Panc1 (cell line): ENCODE measurements around the gene FAM162A. TPM values are rescaled to one million over a fixed set of nuclear protein-coding genes. Genes with fewer than 3 reads are reported as not detected.

Experiments used
- ATAC-seq: fragments of 200-7000 bp; cut with Tn5 transposase; 2 replicates; pipeline ENCODE4 v1.9.1; 2020; ENCODE audit warnings: mild to moderate bottlenecking, moderate library complexity
- BruUV-seq: library from RNA; stranded (reverse); fragments of 400-500 nt; replicated peaks from 2 replicates; lab custom pipeline; 2021; lab: Mats Ljungman, UMichigan
- CTCF ChIA-PET: fragments of 300-600 bp; sonication (Branson Sonifier 250); formaldehyde crosslinking; loops from one replicate; lab custom pipeline; 2022; ENCODE audit warnings: antibody characterized with exemption; lab: Charles Lee
- POLR2A ChIA-PET: fragments of 300-600 bp; sonication (Branson Sonifier 250); formaldehyde crosslinking; loops from one replicate; lab custom pipeline; 2022; ENCODE audit warnings: antibody characterized with exemption; lab: Charles Lee
- DNase-seq: peaks from one replicate; pipeline ENCODE4 v3.0.0-alpha.2; 2010; ENCODE audit warnings: low read depth, low spot score
- H3K27ac ChIP-seq: 2 replicates; pipeline ENCODE4 v1.5.1; 2011; ENCODE audit warnings: mild to moderate bottlenecking, low read length, inconsistent platforms
- H3K27me3 ChIP-seq: fragments of 200-500 bp; sonication (Bioruptor generic); 2 replicates; pipeline ENCODE4 v1.6.0; 2014; ENCODE audit warnings: low read length, inconsistent platforms; ENCODE audit not compliant: control insufficient read depth, insufficient read depth
- H3K36me3 ChIP-seq: fragments of 200-500 bp; sonication (Bioruptor generic); 2 replicates; pipeline ENCODE4 v1.5.1; 2014; ENCODE audit warnings: inconsistent platforms, mild to moderate bottlenecking, low read length, moderate library complexity; ENCODE audit not compliant: control insufficient read depth, insufficient read depth
- H3K4me1 ChIP-seq: 2 replicates; pipeline ENCODE4 v1.5.1; 2011; ENCODE audit warnings: inconsistent platforms, mild to moderate bottlenecking, low read length, moderate library complexity; ENCODE audit not compliant: control insufficient read depth, insufficient read depth
- H3K4me3 ChIP-seq, 2 experiments: 2 replicates each; pipeline ENCODE4 v1.5.1; 2011 to 2012; ENCODE audit warnings: low read depth in 2 of 2, low read length in 2 of 2, mild to moderate bottlenecking in 2 of 2, inconsistent platforms in 1 of 2, moderate library complexity in 1 of 2
- H3K9me3 ChIP-seq: fragments of 200-500 bp; sonication (Bioruptor generic); 2 replicates; pipeline ENCODE4 v1.5.1; 2014; ENCODE audit warnings: low read depth, mild to moderate bottlenecking, inconsistent platforms, low read length, moderate library complexity; ENCODE audit not compliant: control insufficient read depth, insufficient read depth
- POLR2AphosphoS5 ChIP-seq: IDR thresholded peaks from 2 replicates; pipeline ENCODE4 v1.6.1; 2012; ENCODE audit warnings: mild to moderate bottlenecking, low read depth, low read length, moderate library complexity
- SIN3A ChIP-seq: IDR thresholded peaks from 2 replicates; pipeline ENCODE4 v1.6.1; 2012; ENCODE audit warnings: low read depth, mild to moderate bottlenecking, low read length, moderate library complexity, borderline replicate concordance; ENCODE audit not compliant: insufficient read depth
- TCF7L2 ChIP-seq: IDR thresholded peaks from 2 replicates; pipeline ENCODE4 v1.6.1; 2011; ENCODE audit warnings: mild to moderate bottlenecking, low read depth, low read length, inconsistent platforms
- in situ Hi-C: cut with HindIII; loops from 2 replicates; pipeline ENCODE4 v1.10.0; 2016; ENCODE audit warnings: low sequenced_read_pairs, low pct_unique_long_range_greater_than_20kb
- intact Hi-C: fragments of 100-400 bp; cut with micrococcal nuclease; formaldehyde crosslinking; loops from one replicate; pipeline ENCODE4 v1.10.0; 2022; ENCODE audit not compliant: unreplicated experiment
- total RNA-seq: library from RNA; stranded (reverse); gene quantifications from one replicate; pipeline ENCODE4 v1.2.1, GENCODE V29; 2021; ENCODE audit not compliant: unreplicated experiment
- TF ChIP-seq, protein P1 (sequence below), 2 experiments: IDR thresholded peaks; 2 replicates each; pipeline ENCODE4 v1.6.1; 2011 to 2012; ENCODE audit warnings: low read depth in 2 of 2, control low read depth in 1 of 2, low read length in 1 of 2, mild to moderate bottlenecking in 1 of 2, moderate library complexity in 1 of 2; ENCODE audit not compliant: insufficient read depth in 1 of 2
- TF ChIP-seq, protein P2 (sequence below): fragments of 450-650 bp; IDR thresholded peaks from 2 replicates; pipeline ENCODE4 v1.5.1; 2017; ENCODE audit warnings: mild to moderate bottlenecking

The FAM162A gene
- total RNA-seq, 1 experiment from 2014 or later: 59.6 TPM

DNA sequence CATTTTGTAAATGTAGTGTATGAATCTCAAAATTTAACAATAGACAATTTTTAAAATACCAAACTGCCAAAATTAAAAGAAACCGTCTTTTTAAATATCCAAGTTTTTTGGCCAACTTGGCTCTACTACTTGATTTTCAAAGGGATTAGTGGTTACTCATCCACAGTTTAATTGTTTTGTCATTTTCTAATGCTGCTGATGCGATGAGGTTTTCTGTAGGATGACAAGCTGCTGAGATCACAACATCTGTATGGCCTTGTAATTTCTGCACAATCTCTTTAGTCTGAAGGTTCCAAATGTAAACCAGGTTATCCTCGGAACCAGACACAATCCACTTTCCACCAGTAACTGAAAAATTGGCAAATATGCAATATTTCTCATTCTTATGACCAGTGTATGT is 30.4 kb downstream of the FAM162A start:
- in situ Hi-C loops (no loop called here), intact Hi-C loops (no loop called here)
- no peaks in the 10 kb centered on the region for H3K27me3 ChIP-seq
- TF ChIP-seq SIN3A: no peak
- TF ChIP-seq TCF7L2: no peak
- TF ChIP-seq, protein P1, sequence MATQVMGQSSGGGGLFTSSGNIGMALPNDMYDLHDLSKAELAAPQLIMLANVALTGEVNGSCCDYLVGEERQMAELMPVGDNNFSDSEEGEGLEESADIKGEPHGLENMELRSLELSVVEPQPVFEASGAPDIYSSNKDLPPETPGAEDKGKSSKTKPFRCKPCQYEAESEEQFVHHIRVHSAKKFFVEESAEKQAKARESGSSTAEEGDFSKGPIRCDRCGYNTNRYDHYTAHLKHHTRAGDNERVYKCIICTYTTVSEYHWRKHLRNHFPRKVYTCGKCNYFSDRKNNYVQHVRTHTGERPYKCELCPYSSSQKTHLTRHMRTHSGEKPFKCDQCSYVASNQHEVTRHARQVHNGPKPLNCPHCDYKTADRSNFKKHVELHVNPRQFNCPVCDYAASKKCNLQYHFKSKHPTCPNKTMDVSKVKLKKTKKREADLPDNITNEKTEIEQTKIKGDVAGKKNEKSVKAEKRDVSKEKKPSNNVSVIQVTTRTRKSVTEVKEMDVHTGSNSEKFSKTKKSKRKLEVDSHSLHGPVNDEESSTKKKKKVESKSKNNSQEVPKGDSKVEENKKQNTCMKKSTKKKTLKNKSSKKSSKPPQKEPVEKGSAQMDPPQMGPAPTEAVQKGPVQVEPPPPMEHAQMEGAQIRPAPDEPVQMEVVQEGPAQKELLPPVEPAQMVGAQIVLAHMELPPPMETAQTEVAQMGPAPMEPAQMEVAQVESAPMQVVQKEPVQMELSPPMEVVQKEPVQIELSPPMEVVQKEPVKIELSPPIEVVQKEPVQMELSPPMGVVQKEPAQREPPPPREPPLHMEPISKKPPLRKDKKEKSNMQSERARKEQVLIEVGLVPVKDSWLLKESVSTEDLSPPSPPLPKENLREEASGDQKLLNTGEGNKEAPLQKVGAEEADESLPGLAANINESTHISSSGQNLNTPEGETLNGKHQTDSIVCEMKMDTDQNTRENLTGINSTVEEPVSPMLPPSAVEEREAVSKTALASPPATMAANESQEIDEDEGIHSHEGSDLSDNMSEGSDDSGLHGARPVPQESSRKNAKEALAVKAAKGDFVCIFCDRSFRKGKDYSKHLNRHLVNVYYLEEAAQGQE (IDR thresholded peaks at IDR 0.05; ENCODE audit: insufficient read depth in 1 of 2, low read depth in 2 of 2, low read length in 1 of 2): no peak
- no peak for TF ChIP-seq POLR2AphosphoS5
- TF ChIP-seq, protein P2, sequence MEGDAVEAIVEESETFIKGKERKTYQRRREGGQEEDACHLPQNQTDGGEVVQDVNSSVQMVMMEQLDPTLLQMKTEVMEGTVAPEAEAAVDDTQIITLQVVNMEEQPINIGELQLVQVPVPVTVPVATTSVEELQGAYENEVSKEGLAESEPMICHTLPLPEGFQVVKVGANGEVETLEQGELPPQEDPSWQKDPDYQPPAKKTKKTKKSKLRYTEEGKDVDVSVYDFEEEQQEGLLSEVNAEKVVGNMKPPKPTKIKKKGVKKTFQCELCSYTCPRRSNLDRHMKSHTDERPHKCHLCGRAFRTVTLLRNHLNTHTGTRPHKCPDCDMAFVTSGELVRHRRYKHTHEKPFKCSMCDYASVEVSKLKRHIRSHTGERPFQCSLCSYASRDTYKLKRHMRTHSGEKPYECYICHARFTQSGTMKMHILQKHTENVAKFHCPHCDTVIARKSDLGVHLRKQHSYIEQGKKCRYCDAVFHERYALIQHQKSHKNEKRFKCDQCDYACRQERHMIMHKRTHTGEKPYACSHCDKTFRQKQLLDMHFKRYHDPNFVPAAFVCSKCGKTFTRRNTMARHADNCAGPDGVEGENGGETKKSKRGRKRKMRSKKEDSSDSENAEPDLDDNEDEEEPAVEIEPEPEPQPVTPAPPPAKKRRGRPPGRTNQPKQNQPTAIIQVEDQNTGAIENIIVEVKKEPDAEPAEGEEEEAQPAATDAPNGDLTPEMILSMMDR: no peak
- no peak overlapping the region for H3K4me3 ChIP-seq
- no peaks in the 10 kb centered on the region for H3K9me3 ChIP-seq
- CTCF ChIA-PET: no interaction called here
- ATAC-seq (no peak), DNase-seq (no peak)
- H3K36me3 ChIP-seq: peaks cover 2% of the 10 kb centered on the region
- BruUV-seq: no TSS peak
- POLR2A ChIA-PET: no interaction called here
- H3K4me1 ChIP-seq: peaks cover 17% of the 10 kb centered on the region
- H3K27ac ChIP-seq: no peak overlapping the region

DNA sequence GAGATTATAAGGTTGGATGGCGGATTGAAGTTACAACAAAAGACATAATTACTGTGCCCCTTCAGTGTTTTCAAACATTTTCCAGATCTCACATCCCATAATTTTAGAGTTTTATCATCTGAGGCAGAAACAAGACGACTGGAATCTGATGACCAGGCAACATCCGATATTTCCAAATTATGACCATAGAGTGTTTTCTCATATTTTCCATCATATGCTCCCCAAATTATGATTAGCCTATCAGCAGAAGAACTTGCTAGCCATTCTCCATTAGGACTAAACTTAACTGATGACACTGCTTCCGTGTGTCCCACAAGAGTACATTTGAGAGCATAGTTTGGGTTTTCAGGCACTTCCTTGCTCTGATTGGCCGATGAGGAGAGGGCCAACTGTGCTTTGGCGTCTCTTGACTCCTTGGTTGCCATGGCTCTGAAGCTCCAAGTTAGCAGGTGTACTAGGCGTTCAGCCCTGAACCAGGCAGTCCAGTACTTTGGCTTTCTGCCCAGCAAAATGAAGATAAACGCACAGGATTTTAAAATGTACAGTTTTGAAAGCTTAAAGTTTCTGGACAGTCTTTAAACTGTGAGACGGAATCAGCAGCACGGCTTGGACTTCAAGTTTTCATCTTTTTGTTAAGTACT is 31.2 kb downstream of the FAM162A start:
- Histone ChIP-seq H3K27ac (peak overlapping the region; percentile 99), H3K9me3 (no peaks in the 10 kb centered on the region), H3K4me3 (peak overlapping the region; percentile 68 to 87), H3K4me1 (peaks cover 17% of the 10 kb centered on the region), H3K27me3 (no peaks in the 10 kb centered on the region), H3K36me3 (peaks cover 2% of the 10 kb centered on the region)
- in situ Hi-C loops (no loop called here), intact Hi-C loops (no loop called here)
- TSS peak; percentile 84 for BruUV-seq
- no peak for TF ChIP-seq TCF7L2
- no peak for TF ChIP-seq SIN3A
- no peak for TF ChIP-seq POLR2AphosphoS5
- TF ChIP-seq, protein P2: no peak
- TF ChIP-seq, protein P1 (IDR thresholded peaks at IDR 0.05; ENCODE audit: insufficient read depth in 1 of 2, low read depth in 2 of 2, low read length in 1 of 2): no peak
- no peak for DNase-seq
- peak; percentile 56; the same call in 1 of the 2 replicates for ATAC-seq
- POLR2A ChIA-PET: interaction anchor here (0.6 to 1.0 kb wide), 3 partner anchors 31 to 868 kb away, joined by 3 to 7 read pairs (median 3); partner anchors contain the start of gene FAM162A
- CTCF ChIA-PET: interaction anchor here (1.3 kb wide), 1 partner anchor 22 kb away, joined by 4 read pairs; no protein-coding TSS in a partner anchor
